ENCODE data around the gene SLC46A3. TPM values are rescaled to one million over a fixed set of nuclear protein-coding genes. Genes with fewer than 3 reads are reported as not detected.

SLC46A3 gene
- total and polyA plus RNA-seq, 2 of the 13 experiments (the other 11 are each of a cell fraction or from before 2014, with no cell fraction given) = not detected

DNA sequence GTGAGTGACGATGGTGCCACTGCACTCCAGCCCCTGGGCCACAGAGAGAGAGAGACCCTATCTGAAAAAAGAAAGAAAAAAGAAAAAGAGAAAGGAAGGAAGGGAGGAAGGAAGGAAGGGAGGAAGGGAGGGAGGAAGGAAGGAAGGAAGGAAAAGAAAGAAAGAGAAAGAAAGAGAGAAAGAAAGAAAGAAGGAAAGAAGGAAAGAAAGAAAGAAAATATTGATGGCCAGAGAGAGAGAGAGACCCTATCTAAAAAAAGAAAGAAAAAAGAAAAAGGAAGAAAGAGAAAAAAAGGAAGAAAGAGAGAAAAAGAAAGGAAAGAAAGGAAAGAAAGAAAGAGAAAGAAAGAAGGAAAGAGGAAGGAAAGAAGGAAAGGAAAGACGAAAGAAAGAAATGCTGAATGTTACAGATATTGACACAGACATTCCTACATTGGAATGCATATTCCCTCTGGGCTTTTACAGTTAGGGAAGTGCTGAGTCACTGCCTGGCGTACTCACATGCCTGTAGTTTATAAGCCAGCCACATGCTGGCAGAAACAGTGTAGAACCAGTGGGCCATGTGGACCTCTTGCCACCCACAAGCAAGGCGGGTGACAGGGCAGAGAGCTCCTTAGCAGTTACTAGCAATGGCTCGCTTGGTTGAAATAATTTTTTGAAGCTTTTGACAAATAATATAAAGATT, 34.6 kb upstream of the SLC46A3 start:
- CTCF ChIA-PET (ENCODE audit: low intra/inter-chr PET ratio, low total read pairs) = no interaction called here
- POLR2A ChIA-PET = no interaction called here
- intact Hi-C loops (cut with micrococcal nuclease; ENCODE audit: unreplicated experiment) = loop anchor here (2.0 kb wide), 1 partner anchor 21 kb away; no protein-coding TSS in a partner anchor
- peak; percentile 99 for TF ChIP-seq NFE2L2 (IDR thresholded peaks at IDR 0.05; ENCODE audit: low read length)
- no peak for TF ChIP-seq REXO4 (CRISPR knock-in tag; IDR thresholded peaks at IDR 0.05; ENCODE audit: borderline replicate concordance)
- TF ChIP-seq TBX3 (IDR thresholded peaks at IDR 0.05; ENCODE audit: borderline replicate concordance) = no peak
- no peak for TF ChIP-seq PHF5A (CRISPR knock-in tag; IDR thresholded peaks at IDR 0.05; ENCODE audit: low read depth, unreplicated experiment)
- no peak for TF ChIP-seq ATF7-NPFF (CRISPR knock-in tag; IDR thresholded peaks at IDR 0.05; ENCODE audit: low read depth)
- peak; percentile 78 to 94 for TF ChIP-seq MAFK (conservative IDR thresholded peaks at IDR 0.05 in 1 of 2, IDR thresholded peaks at IDR 0.05 in 1 of 2; ENCODE audit: low read length in 2 of 2)
- TF ChIP-seq FOXA1 (IDR thresholded peaks at IDR 0.05) = no peak
- TF ChIP-seq FOXA1 (CRISPR knock-in tag; IDR thresholded peaks at IDR 0.05) = peak; percentile 56
- TF ChIP-seq, protein P1, sequence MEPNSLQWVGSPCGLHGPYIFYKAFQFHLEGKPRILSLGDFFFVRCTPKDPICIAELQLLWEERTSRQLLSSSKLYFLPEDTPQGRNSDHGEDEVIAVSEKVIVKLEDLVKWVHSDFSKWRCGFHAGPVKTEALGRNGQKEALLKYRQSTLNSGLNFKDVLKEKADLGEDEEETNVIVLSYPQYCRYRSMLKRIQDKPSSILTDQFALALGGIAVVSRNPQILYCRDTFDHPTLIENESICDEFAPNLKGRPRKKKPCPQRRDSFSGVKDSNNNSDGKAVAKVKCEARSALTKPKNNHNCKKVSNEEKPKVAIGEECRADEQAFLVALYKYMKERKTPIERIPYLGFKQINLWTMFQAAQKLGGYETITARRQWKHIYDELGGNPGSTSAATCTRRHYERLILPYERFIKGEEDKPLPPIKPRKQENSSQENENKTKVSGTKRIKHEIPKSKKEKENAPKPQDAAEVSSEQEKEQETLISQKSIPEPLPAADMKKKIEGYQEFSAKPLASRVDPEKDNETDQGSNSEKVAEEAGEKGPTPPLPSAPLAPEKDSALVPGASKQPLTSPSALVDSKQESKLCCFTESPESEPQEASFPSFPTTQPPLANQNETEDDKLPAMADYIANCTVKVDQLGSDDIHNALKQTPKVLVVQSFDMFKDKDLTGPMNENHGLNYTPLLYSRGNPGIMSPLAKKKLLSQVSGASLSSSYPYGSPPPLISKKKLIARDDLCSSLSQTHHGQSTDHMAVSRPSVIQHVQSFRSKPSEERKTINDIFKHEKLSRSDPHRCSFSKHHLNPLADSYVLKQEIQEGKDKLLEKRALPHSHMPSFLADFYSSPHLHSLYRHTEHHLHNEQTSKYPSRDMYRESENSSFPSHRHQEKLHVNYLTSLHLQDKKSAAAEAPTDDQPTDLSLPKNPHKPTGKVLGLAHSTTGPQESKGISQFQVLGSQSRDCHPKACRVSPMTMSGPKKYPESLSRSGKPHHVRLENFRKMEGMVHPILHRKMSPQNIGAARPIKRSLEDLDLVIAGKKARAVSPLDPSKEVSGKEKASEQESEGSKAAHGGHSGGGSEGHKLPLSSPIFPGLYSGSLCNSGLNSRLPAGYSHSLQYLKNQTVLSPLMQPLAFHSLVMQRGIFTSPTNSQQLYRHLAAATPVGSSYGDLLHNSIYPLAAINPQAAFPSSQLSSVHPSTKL (CRISPR knock-in tag; IDR thresholded peaks at IDR 0.05) = 0 out of 2 replicates have a peak, but pooled peaks have one; percentile 9
- TF ChIP-seq, protein P2, sequence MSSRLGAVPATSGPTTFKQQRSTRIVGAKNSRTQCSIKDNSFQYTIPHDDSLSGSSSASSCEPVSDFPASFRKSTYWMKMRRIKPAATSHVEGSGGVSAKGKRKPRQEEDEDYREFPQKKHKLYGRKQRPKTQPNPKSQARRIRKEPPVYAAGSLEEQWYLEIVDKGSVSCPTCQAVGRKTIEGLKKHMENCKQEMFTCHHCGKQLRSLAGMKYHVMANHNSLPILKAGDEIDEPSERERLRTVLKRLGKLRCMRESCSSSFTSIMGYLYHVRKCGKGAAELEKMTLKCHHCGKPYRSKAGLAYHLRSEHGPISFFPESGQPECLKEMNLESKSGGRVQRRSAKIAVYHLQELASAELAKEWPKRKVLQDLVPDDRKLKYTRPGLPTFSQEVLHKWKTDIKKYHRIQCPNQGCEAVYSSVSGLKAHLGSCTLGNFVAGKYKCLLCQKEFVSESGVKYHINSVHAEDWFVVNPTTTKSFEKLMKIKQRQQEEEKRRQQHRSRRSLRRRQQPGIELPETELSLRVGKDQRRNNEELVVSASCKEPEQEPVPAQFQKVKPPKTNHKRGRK (CRISPR knock-in tag; IDR thresholded peaks at IDR 0.05) = peak; percentile 89
- TF ChIP-seq, protein P3, sequence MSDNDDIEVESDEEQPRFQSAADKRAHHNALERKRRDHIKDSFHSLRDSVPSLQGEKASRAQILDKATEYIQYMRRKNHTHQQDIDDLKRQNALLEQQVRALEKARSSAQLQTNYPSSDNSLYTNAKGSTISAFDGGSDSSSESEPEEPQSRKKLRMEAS (IDR thresholded peaks at IDR 0.05) = 0 out of 2 replicates have a peak, but pooled peaks have one; percentile 26
- peak; percentile 79 for TF ChIP-seq MAFF (IDR thresholded peaks at IDR 0.05; ENCODE audit: low read depth, low read length)
- 0 out of 2 replicates have a peak, but pooled peaks have one; percentile 29 for TF ChIP-seq SAP130 (CRISPR knock-in tag; IDR thresholded peaks at IDR 0.05; ENCODE audit: low read depth)
- peak; percentile 77; the same call in 1 of the 2 replicates for TF ChIP-seq MAFG (CRISPR knock-in tag; IDR thresholded peaks at IDR 0.05)
- TF ChIP-seq NFE2 (CRISPR knock-in tag; IDR thresholded peaks at IDR 0.05) = peak; percentile 98
- TF ChIP-seq, protein P4, sequence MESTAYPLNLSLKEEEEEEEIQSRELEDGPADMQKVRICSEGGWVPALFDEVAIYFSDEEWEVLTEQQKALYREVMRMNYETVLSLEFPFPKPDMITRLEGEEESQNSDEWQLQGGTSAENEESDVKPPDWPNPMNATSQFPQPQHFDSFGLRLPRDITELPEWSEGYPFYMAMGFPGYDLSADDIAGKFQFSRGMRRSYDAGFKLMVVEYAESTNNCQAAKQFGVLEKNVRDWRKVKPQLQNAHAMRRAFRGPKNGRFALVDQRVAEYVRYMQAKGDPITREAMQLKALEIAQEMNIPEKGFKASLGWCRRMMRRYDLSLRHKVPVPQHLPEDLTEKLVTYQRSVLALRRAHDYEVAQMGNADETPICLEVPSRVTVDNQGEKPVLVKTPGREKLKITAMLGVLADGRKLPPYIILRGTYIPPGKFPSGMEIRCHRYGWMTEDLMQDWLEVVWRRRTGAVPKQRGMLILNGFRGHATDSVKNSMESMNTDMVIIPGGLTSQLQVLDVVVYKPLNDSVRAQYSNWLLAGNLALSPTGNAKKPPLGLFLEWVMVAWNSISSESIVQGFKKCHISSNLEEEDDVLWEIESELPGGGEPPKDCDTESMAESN (CRISPR knock-in tag; conservative IDR thresholded peaks at IDR 0.05) = no peak
- TF ChIP-seq FOSL2 (CRISPR knock-in tag; IDR thresholded peaks at IDR 0.05) = peak; percentile 67
- peak; percentile 24; the same call in 1 of the 2 replicates for TF ChIP-seq FOXA3 (CRISPR knock-in tag; IDR thresholded peaks at IDR 0.05)

More for the DNA sequence above, 34.6 kb upstream of the SLC46A3 start:
- no peak for FAIRE-seq
- no peak overlapping the region for H3K4me3 ChIP-seq (replicated peaks in 1 of 3; ENCODE audit: insufficient read depth in 1 of 3, low read depth in 2 of 3, low read length in 3 of 3)
- H3K79me2 ChIP-seq (ENCODE audit: insufficient read depth, low read length) = no peaks in the 10 kb centered on the region
- in situ Hi-C loops (cut with HindIII; ENCODE audit: extremely low pct_ligation_motif_present, low pct_unique_long_range_greater_than_20kb) = no loop called here
- 55% methylated on average over 5 of the region's 5 CpGs for WGBS (ENCODE audit: low lambda C conversion rate)
- no peaks in the 10 kb centered on the region; a peak in 1 of 5 replicates for H3K27me3 ChIP-seq (ENCODE audit: control insufficient read depth in 1 of 2, insufficient read depth in 2 of 2, low read length in 2 of 2)
- H4K20me1 ChIP-seq (ENCODE audit: insufficient read depth, low read length) = no peaks in the 10 kb centered on the region
- no peak overlapping the region for H2AFZ ChIP-seq (ENCODE audit: low read length)
- no peaks in the 10 kb centered on the region for H3K4me1 ChIP-seq (ENCODE audit: insufficient read depth, low read length)
- no peaks in the 10 kb centered on the region for H3K36me3 ChIP-seq (replicated peaks in 1 of 2; ENCODE audit: control insufficient read depth in 1 of 2, insufficient read depth in 2 of 2, low read length in 2 of 2)
- BruUV-seq (replicated peaks) = no TSS peak
- ATAC-seq = peak; percentile 95
- H3K9ac ChIP-seq (ENCODE audit: insufficient read depth, low read depth, low read length) = no peak overlapping the region
- peak; percentile 75 for DNase-seq (ENCODE audit: low spot score)
- H3K4me2 ChIP-seq (ENCODE audit: low read depth, low read length) = no peak overlapping the region
- peaks cover 7% of the 10 kb centered on the region for H3K9me3 ChIP-seq (ENCODE audit: low read length)
- no peak overlapping the region for H3K27ac ChIP-seq (ENCODE audit: extremely low read length, insufficient read depth, low read length)
